SIG-M5 treated with dmso at 0.1 percent for 504 hours (cell line): ENCODE data around the gene GDNF.

Experiments used
- DNase-seq: peaks from one replicate; lab custom pipeline; 2025; ENCODE audit not compliant: unreplicated experiment; lab: John Stamatoyannopoulos, UW

The GDNF gene

GRCh38 chr5:37847978-37848425 is 8.2 kb upstream of the GDNF start:
- peak; percentile 75 for DNase-seq

GRCh38 chr5:37846786-37847310 is 7.0 kb upstream of the GDNF start:
- DNase-seq = no peak

- no peak for DNase-seq
These were observed 4.2 kb upstream of the GDNF start for GRCh38 chr5:37844009-37844408.

GRCh38 chr5:37842048-37842447 is 2.2 kb upstream of the GDNF start:
- no peak for DNase-seq

- no peak for DNase-seq
These were observed 1.4 kb upstream of the GDNF start for GRCh38 chr5:37841203-37841602.

GRCh38 chr5:37840053-37841034 is 503 bp upstream of the GDNF start:
- DNase-seq = no peak

GRCh38 chr5:37838933-37839341 is 904 bp downstream of the GDNF start:
- no peak for DNase-seq

GRCh38 chr5:37838152-37838932 is 1.5 kb downstream of the GDNF start:
- DNase-seq = no peak

GRCh38 chr5:37837414-37838032 is 2.3 kb downstream of the GDNF start:
- DNase-seq = peak; percentile 44

- DNase-seq = no peak
These were observed 3.0 kb downstream of the GDNF start for GRCh38 chr5:37836592-37837413.

- no peak for DNase-seq
These were observed 3.6 kb downstream of the GDNF start for GRCh38 chr5:37836235-37836591.

GRCh38 chr5:37835380-37835973 is 4.4 kb downstream of the GDNF start:
- DNase-seq = no peak

- DNase-seq = no peak
These were observed 5.1 kb downstream of the GDNF start for GRCh38 chr5:37834542-37835379.

- no peak for DNase-seq
These were observed 5.9 kb downstream of the GDNF start for GRCh38 chr5:37833990-37834389.

GRCh38 chr5:37831821-37832534 is 7.9 kb downstream of the GDNF start:
- no peak for DNase-seq

- DNase-seq = no peak
These were observed 9.5 kb downstream of the GDNF start for GRCh38 chr5:37830348-37830747.

GRCh38 chr5:37825334-37825915 is 14.4 kb downstream of the GDNF start:
- no peak for DNase-seq
